Vagina (tissue), 2 donors: ENCODE measurements around the gene IFNG-AS1. TPM values are rescaled to one million over a fixed set of nuclear protein-coding genes. Genes with fewer than 3 reads are reported as not detected.

ENCODE experiments used
- DNase-seq, 2 donors: peaks; one replicate each; pipeline ENCODE4 v3.0.0-alpha.2; 2017; ENCODE audit errors: extremely low spot score in 2 of 2
- H3K27ac ChIP-seq: fragments of 200-600 bp; sonication (generic); one replicate; pipeline ENCODE4 v1.5.1; 2019
- H3K27me3 ChIP-seq: fragments of 200-600 bp; sonication (generic); one replicate; pipeline ENCODE4 v1.5.1; 2019
- H3K36me3 ChIP-seq, 2 donors: fragments of 200-600 bp; sonication (generic); one replicate each; pipeline ENCODE4 v1.5.1; 2017 to 2019
- H3K4me1 ChIP-seq: fragments of 200-600 bp; sonication (generic); one replicate; pipeline ENCODE4 v1.5.1; 2019
- H3K4me3 ChIP-seq, 2 donors: fragments of 200-600 bp; sonication (generic); 1 replicate in 1 of 2; 2 replicates in 1 of 2; pipeline ENCODE4 v1.5.1; 2016 to 2019
- H3K9me3 ChIP-seq: fragments of 200-600 bp; sonication (generic); one replicate; pipeline ENCODE4 v1.5.1; 2019
- CTCF ChIP-seq, 3 experiments: fragments of 450-650 bp in 2 of 3; fragments of 200-600 bp in 1 of 3; sonication (generic) in 1 of 3; IDR thresholded peaks; one replicate each; pipeline ENCODE4 v1.5.1; 2017 to 2019; ENCODE audit warnings: antibody characterized with exemption in 3 of 3, mild to moderate bottlenecking in 2 of 3, moderate library complexity in 2 of 3
- POLR2A ChIP-seq, 2 donors: fragments of 450-650 bp; IDR thresholded peaks; one replicate each; pipeline ENCODE4 v1.6.1; 2017; ENCODE audit warnings: antibody characterized with exemption in 2 of 2, mild to moderate bottlenecking in 2 of 2, moderate library complexity in 2 of 2
- POLR2AphosphoS5 ChIP-seq, 2 donors: sonication (generic); formaldehyde crosslinking; IDR thresholded peaks; one replicate each; pipeline ENCODE4 v1.9.0; 2017; ENCODE audit warnings: antibody characterized with exemption in 2 of 2, mild to moderate bottlenecking in 2 of 2, low read depth in 1 of 2; ENCODE audit not compliant: insufficient read depth in 1 of 2
- intact Hi-C: fragments of 100-400 bp; cut with DNase I; formaldehyde crosslinking; loops from one replicate; pipeline ENCODE4 v1.15.1; 2023
- total RNA-seq: library from RNA; depleted of rRNA; stranded (reverse); fragments of >200 nt; gene quantifications from one replicate; pipeline ENCODE4 v1.2.3, GENCODE V29; 2016

The IFNG-AS1 gene
- total RNA-seq: not detected

GRCh38 chr12:67989184-67989920 lies at the start of gene IFNG-AS1:
IFNG-AS1 (plus strand) TSS chr12:67989447.
- TF ChIP-seq CTCF (IDR thresholded peaks at IDR 0.05): no peak
- no peak for TF ChIP-seq POLR2AphosphoS5 (IDR thresholded peaks at IDR 0.05; ENCODE audit: insufficient read depth in 1 of 2, low read depth in 1 of 2)
- no peak for TF ChIP-seq POLR2A (IDR thresholded peaks at IDR 0.05)
- Histone ChIP-seq H3K9me3 (no peaks in the 10 kb centered on the region), H3K27me3 (no peaks in the 10 kb centered on the region), H3K4me3 (no peak within 1 kb of the TSS), H3K36me3 (no peaks in the 10 kb centered on the region), H3K4me1 (no peaks in the 10 kb centered on the region), H3K27ac (no peak within 1 kb of the TSS)
- intact Hi-C loops: no loop called here
- DNase-seq: no peak

GRCh38 chr12:67939611-67940010 lies 49.6 kb upstream of the IFNG-AS1 start:
- intact Hi-C loops: loop anchor here (10.0 kb wide), 1 partner anchor 575 kb away; no protein-coding TSS in a partner anchor
- Histone ChIP-seq H3K27ac (no peak overlapping the region), H3K4me1 (no peaks in the 10 kb centered on the region), H3K9me3 (no peaks in the 10 kb centered on the region), H3K4me3 (no peak overlapping the region), H3K27me3 (no peaks in the 10 kb centered on the region), H3K36me3 (no peaks in the 10 kb centered on the region)
- no peak for DNase-seq
- no peak for TF ChIP-seq CTCF (IDR thresholded peaks at IDR 0.05)
- no peak for TF ChIP-seq POLR2A (IDR thresholded peaks at IDR 0.05)
- TF ChIP-seq POLR2AphosphoS5 (IDR thresholded peaks at IDR 0.05; ENCODE audit: insufficient read depth in 1 of 2, low read depth in 1 of 2): no peak

GRCh38 chr12:67940780-67941243 lies 48.4 kb upstream of the IFNG-AS1 start:
- TF ChIP-seq CTCF (IDR thresholded peaks at IDR 0.05): no peak
- no peak for TF ChIP-seq POLR2A (IDR thresholded peaks at IDR 0.05)
- no peak for TF ChIP-seq POLR2AphosphoS5 (IDR thresholded peaks at IDR 0.05; ENCODE audit: insufficient read depth in 1 of 2, low read depth in 1 of 2)
- intact Hi-C loops: loop anchor here (10.0 kb wide), 1 partner anchor 576 kb away; no protein-coding TSS in a partner anchor
- Histone ChIP-seq H3K27me3 (no peaks in the 10 kb centered on the region), H3K9me3 (no peaks in the 10 kb centered on the region), H3K4me1 (no peaks in the 10 kb centered on the region), H3K4me3 (no peak overlapping the region), H3K27ac (no peak overlapping the region), H3K36me3 (no peaks in the 10 kb centered on the region)
- DNase-seq: no peak

- DNase-seq: no peak
- H3K36me3 ChIP-seq: no peaks in the 10 kb centered on the region
- intact Hi-C loops: loop anchor here (10.0 kb wide), 1 partner anchor 578 kb away; no protein-coding TSS in a partner anchor
- H3K27ac ChIP-seq: no peak overlapping the region
- H3K4me3 ChIP-seq: no peak overlapping the region
- no peaks in the 10 kb centered on the region for H3K9me3 ChIP-seq
- TF ChIP-seq POLR2A (IDR thresholded peaks at IDR 0.05): no peak
- TF ChIP-seq CTCF (IDR thresholded peaks at IDR 0.05): no peak
- TF ChIP-seq POLR2AphosphoS5 (IDR thresholded peaks at IDR 0.05; ENCODE audit: insufficient read depth in 1 of 2, low read depth in 1 of 2): no peak
- H3K27me3 ChIP-seq: no peaks in the 10 kb centered on the region
- no peaks in the 10 kb centered on the region for H3K4me1 ChIP-seq
Observed at GRCh38 chr12:67942724-67943123, 46.5 kb upstream of the IFNG-AS1 start.
